Ovary (tissue), 3 donors: Measurements from ENCODE around the gene COL13A1.

ENCODE experiments used
- CTCF ChIP-seq, 3 donors: fragments of 450-650 bp in 2 of 3; fragments of 200-600 bp in 1 of 3; IDR thresholded peaks; one replicate each; pipeline versions ENCODE4 v1.5.1 to v1.8.0; 2016 to 2022; ENCODE audit warnings: antibody characterized with exemption in 3 of 3, mild to moderate bottlenecking in 1 of 3
- EP300 ChIP-seq: sonication (generic); formaldehyde crosslinking; IDR thresholded peaks from one replicate; pipeline ENCODE4 v1.6.1; 2017; ENCODE audit warnings: antibody characterized with exemption
- POLR2A ChIP-seq: fragments of 450-650 bp; IDR thresholded peaks from one replicate; pipeline ENCODE4 v1.6.1; 2017; ENCODE audit warnings: antibody characterized with exemption, mild to moderate bottlenecking, moderate library complexity
- donor health status: DM: no; HTN: no; CAD: no.

DNA sequence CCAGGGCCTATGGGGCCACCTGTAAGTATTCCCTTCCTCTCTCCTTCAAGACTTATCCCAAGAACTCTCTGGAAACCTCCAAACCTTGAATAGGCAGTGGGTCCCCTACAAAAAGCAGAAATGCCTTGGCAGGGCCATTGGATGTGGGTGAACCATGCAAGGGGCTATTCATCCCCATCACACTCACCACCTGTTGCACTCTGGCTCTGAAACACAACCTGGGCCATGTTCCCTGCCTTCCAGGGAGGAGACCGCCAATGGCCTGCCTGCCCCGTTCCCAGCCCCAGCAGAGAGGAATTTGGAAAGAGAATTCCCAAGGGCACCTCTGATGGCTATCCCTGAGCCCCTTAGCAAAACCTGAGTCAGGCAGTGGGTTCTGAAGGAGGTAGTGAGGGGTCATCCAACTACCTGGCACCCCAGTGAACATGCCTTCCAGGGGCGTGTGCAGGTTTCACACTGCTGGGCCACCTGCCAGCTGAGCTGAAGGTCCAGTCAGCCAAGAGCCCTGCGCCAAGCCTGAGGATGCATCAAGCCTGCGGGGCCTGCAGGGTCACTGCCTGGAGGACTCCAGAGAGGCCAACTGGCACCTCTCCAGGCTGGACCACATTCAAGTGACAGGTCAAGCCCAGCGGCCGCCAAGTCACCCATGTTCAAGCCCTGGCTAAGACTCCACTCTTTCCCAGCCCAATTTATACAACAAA is 101.3 kb downstream of the COL13A1 start:
- no peak for TF ChIP-seq CTCF (IDR thresholded peaks at IDR 0.05)
- no peak for TF ChIP-seq POLR2A
- TF ChIP-seq EP300, result no peak
